GM18508 (cell line): ENCODE measurements around the gene HRCT1.
"Not testable (repeated sequence)": the region's sequence is repeated elsewhere in the genome, so short reads cannot be mapped to it uniquely, and the experiment has no call there.

Experiments
- ATAC-seq: cut with Tn5 transposase; IDR thresholded peaks from one replicate; pipeline ENCODE4 v1.9.1; 2021; ENCODE audit warnings: moderate number of reproducible peaks; ENCODE audit not compliant: insufficient read depth, unreplicated experiment

Gene HRCT1

DNA sequence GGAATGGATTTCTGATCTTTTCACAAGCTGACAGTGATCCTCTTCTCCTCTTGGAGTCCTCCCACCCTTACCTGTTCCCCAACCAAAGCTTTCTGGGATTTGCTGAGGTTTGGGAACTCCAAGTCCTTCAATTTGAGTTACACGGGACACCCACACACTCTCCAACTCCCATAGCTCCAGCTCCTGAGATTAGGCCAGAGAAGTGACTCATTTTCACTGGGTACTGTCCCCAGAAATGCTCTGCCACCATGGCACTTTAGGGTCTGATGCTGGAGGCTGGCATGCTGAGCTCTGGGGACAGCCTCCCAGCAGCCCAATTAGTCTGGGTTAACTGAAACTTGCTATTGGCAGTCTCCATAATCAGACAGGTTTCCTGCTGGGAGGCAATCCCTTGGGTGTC is 14.0 kb upstream of the HRCT1 start:
- no peak for ATAC-seq

DNA sequence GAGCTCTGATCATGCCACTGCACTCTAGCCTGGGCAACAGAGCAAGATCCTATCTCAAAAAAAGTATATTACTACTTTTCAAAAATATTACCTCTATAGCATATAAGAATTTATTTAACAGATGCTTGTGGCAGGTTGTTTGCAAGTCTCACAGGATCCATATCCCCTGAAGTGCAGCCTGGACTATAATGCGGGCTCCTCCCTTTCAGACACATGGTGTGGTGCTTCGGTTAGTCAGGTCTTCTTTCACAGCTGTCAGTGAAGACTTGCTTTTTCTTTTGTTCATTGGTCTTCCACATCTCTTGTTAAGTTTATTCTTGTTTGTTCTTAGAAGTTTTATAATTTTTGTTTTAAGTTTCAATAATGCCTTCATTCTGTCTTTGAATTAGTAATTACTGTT is 9.4 kb upstream of the HRCT1 start:
- no peak for ATAC-seq

DNA sequence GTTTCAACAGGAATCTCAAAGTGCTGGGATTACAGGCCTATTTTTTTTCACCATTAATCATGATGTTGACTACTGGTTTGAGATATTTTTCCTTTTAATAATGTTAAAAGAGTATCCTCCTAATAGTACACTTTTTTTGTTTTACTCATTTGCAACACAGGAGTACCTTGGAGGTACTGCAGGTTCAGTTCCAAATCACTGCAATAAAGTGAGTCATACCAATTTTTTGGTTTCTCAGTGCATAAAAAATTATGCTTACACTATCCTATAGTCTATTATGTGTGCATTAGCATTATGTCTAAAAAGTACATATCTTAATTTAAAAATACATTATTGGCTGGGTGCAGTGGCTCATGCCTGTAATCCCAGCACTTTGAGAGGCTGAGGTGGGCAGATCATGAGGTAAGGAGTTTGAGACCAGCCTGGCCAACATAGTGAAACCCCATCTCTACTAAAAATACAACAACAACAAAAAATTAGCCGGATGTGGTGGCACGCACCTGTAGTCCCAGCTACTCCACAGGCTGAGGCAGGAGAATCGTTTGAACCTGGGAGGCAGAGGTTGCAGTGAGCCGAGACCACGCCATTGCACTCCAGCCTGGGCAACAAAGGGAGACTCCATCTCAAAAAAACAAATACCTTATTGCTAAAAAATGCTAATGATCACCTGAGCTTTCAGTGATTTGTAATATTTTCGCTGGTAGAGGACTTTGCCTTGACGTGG is 8.5 kb upstream of the HRCT1 start:
- not testable (repeated sequence) for ATAC-seq

DNA sequence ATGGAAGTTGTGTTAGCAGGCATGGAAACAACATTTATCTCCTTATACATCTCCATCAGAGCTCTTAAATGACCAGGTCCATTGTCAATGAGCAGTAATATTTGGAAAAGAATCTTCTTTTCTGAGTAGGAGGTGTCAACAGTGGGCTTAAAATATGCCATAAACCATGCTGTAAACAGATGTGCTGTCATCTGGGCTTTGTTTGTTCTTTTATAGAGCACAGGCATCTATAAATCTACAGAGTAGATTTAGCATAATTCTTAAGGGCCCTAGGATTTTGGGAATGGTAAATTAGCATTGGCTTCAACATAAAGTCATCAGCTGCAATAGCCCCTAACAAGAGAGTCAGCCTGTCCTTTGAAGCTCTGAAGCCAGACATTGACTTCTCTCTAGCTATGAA is 7.7 kb upstream of the HRCT1 start:
- ATAC-seq = no peak

DNA sequence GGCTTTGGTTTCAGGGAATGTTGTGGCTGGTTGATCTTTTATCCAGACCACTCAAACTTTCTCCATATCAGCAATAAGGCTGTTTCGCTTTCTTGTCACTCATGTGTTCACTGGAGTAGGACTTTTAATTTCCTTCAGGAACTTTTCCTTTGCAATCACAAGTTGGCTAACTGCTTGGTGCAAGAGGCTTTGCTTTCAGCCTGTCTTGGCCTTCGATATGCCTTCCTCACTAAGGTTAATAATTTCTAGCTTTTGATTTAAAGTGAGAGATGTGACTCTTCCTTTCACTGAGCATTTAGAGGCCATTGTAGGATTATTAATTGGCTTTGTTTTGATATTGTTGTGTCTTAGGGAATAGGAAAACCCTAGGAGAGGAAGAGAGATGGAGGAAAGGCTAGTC is 7.0 kb upstream of the HRCT1 start:
- no peak for ATAC-seq

DNA sequence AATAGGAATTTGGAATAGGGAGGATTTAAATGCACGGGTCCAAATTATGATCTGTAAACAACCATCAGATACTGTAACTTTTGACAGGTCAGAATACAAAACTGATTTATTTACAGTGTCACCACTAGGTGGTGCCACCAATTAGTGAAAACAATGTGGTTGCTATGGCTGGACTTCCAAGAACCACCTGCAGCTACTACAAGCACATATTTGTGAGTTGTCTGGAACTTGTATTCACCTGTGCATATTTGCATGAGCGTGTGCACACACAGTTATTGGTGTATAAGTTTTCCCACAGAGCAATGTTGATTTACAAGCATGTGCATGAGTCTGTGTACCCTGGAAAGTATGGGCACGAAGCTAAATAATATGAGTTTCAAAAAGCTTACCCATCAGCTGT is 3.0 kb upstream of the HRCT1 start:
- no peak for ATAC-seq

DNA sequence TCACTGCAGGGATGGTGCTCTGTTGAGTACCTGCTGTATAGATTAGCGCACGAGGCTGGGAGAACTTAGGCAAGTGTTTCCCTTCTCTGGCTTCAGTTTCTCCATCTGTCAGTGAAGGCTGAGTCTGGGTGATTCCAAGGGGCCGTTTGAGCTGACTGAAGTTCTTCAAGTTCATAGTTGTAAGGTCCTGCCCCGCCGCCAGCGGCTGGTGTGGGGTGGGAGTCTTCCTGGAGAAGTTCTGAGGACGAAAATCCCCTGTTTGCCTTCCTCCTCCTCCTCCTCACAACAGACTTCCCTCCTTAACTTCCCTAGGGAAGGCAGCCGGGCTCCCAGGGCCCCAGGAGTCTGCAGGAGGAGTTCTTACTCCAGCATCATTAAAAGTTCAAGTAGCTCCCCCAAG is 1.7 kb upstream of the HRCT1 start:
- ATAC-seq = no peak

DNA sequence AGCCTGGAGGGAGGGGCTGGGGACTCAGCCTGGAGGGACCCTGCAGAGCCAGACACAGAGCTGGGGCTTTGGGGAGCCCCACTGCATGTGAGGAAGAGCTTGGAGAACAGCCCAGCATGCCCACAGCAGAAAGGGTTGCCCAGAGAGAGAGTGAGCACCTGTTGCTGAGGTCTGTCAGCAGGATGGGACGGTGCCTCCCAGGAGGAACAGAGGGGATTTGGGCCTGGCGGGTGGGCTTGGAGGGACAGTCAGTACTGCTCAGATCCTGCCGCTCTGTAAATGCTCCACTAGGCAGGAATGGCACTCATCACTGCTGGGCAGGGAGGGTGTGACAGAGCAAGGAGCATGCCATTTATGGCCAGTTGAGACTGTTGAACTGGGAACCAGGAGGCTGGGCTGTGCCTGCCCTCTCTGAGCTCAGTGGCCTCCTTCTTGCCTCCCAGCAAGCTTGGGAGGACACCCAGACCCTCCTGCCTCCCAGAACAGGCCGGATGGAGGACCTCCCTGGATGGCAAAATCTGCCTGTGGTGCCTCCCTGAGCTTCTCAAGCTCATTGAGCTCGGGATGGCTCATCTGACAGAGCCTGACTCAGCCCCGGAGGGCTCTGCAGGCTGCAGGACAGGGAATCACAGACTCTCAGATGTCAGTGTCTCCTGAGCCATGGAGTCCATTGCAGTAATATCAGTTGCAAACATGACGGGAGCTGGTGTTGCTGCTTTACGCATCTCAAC is 786 bp upstream of the HRCT1 start:
- no peak for ATAC-seq

DNA sequence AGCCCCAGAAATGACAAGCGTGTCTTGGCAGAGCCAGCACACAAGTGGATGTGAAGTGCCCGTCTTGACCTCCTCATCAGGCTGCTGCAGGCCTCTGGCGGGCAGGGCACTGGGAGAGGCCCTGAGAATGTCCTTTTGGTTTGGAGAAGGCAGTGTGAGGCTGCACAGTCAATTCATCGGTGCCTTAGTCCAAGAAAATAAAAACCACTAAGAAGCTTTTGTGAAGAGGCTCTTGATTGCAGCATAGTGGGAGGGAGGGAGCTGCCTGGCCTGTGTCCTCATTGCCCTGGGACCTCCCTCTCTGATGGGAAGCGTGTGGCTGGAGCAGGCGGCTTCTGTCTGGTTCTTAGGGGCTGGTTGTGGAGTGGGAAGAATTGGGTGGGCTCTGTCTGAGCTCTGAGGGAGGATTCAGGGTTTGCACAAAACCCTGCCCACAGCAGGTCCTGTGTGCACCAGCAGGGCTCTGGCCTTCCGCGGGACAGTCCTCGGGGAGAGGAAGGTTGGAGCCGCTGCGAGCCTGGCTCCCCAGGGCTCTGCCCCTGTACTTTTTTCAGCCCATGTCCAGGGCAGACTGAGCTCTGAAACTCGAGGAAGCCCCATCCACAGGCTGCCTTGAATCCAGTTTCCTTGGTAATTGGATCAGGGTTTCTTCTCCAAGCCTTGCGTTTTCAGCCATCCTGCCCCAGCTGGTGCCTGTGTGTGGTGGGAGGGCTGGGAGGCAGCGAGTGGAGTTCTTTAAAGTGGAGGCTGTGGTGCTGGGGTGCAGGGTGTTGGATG is 1.1 kb downstream of the HRCT1 start:
- ATAC-seq = no peak

DNA sequence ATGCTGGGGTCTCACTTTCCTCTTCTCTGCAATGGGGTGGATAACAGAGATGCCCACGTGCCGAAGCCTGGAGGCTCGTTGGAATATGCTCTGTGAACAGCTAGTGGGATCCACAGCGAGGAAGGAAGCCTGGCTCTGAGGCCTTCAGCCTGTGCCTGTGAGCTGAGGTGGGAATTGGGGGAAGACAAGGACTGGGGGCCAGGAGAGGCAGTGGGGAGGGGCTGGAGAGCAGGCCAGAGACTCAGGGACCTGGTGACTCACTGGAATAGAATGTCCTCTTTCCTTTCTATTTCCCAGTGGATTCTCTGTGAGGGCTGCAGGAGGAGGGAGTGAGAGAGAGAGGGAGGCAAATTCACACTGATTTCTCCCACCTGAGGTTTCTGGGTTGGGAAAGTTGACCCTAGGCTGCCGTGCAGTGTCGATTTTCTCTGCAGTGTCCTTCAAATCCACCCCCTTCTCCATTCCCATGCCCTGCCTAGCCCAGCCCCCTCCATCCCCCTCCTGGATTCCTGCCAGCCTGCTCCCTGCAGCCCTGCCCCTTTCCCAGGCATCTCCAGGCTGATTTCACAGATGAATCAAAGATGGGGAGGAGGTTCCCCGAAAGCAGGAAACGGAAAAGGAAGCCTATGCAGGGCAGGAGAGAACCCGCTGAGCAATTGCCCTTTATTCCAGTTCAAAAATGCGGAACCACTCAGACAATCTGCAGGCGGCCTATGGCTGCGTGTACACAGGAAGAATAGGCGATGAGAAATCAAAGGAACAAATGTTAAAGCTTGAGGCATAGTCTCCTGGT is 1.9 kb downstream of the HRCT1 start:
- ATAC-seq = no peak

DNA sequence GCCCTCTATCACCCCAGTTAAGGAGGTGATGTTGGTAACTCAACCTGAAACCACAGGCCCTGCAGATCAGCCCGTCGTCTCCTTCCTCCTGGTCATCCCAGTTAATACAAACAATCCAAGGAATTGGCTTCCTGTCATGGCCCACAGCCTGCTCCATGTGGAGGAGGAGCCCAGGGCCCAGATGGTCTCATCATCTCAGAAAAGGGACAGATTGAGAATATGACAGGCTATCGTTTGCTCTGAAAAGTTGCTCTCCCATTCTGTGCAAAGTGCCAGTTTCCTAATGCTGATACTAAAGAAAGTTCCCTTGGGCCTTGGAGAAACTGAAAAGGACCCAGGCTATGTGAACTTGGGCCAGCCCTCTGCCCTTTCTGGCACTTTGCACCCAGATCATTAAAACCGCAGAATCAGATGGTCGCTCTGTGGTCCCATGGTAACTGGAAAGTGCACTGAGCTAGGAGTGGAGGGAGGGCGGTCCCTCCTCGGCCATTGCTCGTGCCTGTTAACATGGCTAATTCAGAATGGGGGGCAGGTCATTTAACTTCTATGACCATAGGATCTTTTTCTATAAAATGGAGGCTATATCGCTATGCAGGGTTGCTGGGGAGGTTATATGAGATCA is 2.6 kb downstream of the HRCT1 start:
- ATAC-seq = no peak

DNA sequence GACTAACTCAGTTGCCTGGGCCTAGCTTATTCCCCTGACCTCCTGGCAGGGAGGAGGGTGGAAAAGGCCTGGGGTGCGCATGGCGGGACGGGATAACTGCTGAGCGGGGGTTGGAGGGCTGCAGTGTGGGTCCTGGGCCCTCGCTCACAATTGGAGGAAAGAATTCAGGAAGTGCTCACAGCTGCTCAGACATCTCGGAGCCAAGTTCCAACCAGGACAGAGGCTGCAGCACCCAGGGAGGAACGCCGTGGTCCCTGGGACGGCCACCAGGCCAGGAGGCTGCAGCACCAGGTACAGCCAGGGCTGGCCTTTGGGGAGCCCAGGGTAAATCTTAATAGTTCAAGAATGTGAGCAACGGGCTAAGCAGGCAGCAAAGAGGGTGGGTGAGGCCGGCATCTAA is 3.3 kb downstream of the HRCT1 start, which contains the start of gene SPAAR:
Gene SPAAR, plus strand, starts transcription at position 217 of the 400 bp plus-strand sequence. CDS start 974 bp downstream, outside the sequence.
- ATAC-seq = no peak

DNA sequence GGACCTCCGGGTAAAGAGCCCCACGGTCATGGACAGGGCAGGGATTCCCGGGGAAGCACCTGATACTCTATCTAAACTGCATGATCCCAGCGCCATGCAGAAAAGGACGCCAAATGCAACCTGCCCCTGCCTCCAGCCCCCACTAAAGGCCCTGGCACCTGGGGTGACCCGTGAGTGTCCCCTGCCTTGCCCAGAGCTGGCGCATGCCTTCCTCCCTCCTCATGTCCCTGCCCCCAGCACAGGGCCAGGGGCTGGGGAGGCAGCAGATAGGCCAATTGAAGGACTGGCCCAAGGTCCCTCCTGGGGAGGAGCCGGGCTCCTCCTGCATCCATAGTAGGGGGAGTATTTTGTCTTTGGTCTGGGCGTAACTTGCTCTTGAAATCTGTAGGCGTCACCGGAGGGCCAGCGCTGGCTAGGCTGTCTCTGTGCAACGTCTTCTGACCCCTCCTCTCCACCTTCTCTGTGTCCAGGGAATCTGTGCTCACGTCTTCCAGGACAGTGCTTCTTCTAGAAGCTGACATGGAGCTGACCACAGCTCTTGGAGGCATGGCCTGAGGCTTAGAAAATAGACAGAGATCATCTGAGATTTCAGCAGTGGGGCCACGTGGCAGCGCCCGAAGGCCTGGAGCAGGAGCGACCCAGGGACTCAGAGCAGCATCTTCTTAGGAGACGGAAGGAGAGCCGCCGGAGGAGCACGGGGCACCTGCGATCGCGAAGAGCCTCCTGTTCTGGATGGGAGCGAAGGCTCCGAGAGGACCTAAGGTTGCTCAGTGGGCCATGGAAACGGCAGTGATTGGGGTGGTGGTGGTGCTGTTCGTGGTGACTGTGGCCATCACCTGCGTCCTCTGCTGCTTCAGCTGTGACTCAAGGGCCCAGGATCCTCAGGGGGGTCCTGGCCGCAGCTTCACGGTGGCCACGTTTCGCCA is 3.9 kb downstream of the HRCT1 start:
- no peak for ATAC-seq

DNA sequence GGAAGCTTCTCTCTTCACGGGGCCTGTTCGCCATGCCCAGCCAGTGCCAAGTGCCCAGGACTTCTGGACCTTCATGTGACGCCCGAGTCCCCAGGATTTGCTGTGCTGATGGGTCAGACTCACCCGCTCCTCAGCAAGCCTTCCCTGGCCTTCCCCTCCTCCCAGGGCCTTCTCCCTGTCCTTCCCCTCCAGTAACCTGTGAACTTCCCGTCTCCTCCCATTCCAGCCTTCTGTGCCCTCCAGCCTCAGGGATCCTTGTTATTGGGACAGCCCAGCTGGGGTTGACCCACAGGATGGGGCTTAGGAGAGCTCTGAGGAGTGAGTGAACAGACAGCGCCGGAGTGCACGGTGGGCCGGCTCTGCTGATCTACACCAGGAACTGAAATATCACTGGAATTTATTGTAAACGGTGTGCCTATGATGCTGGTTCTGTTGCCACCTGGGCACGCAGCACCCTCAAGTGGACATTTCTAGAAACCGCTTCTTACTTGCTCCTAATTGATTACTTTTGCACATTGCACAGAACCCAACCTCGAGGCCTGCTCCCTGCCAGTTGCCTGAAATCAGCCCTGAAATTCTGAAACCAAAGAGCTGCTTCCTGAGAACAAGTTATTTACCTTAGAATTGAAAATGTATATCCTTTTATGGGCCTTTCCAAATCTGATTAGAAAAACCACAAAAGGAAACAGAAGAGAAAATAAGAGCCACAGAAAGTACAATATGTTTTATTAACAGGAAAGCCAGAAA is 4.8 kb downstream of the HRCT1 start:
- no peak for ATAC-seq

DNA sequence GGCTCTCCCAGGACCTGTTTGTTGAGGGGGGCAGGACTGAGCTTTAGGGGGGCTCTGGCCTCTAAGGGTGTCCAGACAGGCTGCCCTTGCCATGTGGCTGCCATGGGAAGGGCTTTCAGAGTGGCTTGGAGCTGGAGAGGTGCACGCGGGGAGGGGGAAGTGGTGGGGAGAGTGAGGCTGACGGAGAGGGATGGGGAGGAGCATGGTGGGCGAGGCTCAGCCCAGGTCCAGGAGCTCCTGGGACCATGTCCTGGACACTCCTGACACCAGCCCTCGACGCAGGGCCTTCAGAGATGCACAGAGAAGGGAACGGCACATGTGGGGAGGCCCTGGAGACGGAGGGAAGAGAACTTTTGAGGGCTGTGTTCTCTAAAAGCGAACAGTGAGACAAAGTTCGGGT is 5.7 kb downstream of the HRCT1 start:
- ATAC-seq = no peak

DNA sequence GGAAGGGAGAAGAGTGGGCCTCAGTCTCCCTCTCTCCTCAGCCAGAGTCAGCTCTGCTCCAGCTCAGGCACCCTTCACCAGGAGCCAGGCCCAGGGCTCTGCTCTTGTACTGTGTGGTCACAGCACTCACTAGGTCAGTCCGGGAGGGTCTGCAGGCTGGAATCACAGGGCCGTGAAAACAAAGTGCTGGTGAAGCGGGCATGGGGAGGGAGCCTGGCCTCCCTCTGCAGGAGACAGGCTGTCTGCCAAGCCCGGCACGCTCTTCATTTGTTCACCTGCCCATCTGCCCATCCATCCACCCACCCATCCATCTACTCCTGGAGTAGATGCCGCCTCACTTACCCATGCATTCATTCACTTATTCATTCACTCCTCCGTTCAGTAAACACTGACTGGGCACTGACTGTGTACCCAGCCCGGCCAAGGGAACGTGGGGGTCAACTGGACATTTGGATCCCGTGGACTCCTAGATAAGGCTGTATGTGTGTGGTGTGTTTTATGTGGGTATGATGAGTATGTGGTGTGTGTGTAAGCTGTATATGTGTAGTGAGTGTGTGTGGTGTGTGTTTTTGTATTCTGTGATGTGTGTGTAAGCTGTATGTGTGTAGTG is 6.9 kb downstream of the HRCT1 start:
- ATAC-seq = no peak

DNA sequence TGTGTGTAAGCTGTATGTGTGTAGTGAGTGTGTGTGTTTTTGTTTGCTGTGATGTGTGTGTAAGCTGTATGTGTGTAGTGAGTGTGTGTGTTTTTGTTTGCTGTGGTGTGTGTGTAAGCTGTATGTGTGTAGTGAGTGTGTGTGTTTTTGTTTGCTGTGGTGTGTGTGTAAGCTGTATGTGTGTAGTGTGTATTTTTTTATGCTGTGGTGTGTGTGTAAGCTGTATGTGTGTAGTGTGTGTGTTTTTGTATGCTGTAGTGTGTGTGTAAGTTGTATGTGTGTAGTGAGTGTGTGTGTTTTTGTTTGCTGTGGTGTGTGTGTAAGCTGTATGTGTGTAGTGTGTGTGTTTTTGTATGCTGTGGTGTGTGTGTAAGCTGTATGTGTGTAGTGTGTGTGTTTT is 7.4 kb downstream of the HRCT1 start:
- not testable (repeated sequence) for ATAC-seq

DNA sequence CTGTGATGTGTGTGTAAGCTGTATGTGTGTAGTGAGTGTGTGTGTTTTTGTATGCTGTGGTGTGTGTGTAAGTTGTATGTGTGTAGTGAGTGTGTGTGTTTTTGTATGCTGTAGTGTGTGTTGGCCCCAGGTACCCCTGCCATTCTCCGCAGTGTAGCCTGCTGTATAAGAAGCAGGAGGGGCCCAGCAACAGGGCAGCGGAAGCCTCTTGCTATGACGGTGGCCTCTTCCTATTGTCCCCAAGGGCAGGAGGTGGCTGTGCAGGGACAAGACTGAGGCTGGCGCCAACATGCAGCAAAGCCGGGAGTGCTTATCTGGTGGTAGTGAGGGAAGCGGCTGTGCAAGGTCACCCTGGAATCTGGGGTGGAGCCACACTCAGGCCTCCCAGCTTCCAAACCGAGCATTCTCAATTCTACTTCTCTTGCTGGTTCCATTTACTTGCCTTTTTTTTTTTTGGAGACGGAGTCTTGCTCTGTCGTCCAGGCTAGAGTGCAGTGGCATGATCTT is 8.4 kb downstream of the HRCT1 start:
- no peak for ATAC-seq
